GM21619 (cell line): Measurements from ENCODE around the gene COLGALT1.
"Not testable (repeated sequence)": the region's sequence is repeated elsewhere in the genome, so short reads cannot be mapped to it uniquely, and the experiment has no call there.

Experiments
- ATAC-seq: cut with Tn5 transposase; IDR thresholded peaks from one replicate; pipeline ENCODE4 v1.9.1; 2021; ENCODE audit not compliant: unreplicated experiment

The COLGALT1 gene

GRCh38 chr19:17594296-17594695 is 38.8 kb downstream of the COLGALT1 start:
- ATAC-seq = not testable (repeated sequence)

- ATAC-seq = not testable (repeated sequence)
These were observed 42.6 kb downstream of the COLGALT1 start for GRCh38 chr19:17598063-17598462.

- no peak for ATAC-seq
These were observed 43.5 kb downstream of the COLGALT1 start for GRCh38 chr19:17598953-17599352.

- no peak for ATAC-seq
These were observed 44.3 kb downstream of the COLGALT1 start for GRCh38 chr19:17599780-17600179.

GRCh38 chr19:17601683-17602082 is 46.2 kb downstream of the COLGALT1 start:
- ATAC-seq = no peak

GRCh38 chr19:17602217-17602616 is 46.8 kb downstream of the COLGALT1 start:
- ATAC-seq = no peak

GRCh38 chr19:17602872-17603510 is 47.5 kb downstream of the COLGALT1 start:
- no peak for ATAC-seq

GRCh38 chr19:17604372-17605025 is 49.0 kb downstream of the COLGALT1 start:
- no peak for ATAC-seq

- no peak for ATAC-seq
These were observed 49.7 kb downstream of the COLGALT1 start for GRCh38 chr19:17605117-17605516.

- peak; percentile 67 for ATAC-seq
These were observed 50.5 kb downstream of the COLGALT1 start for GRCh38 chr19:17605761-17606589.

GRCh38 chr19:17606590-17607185 is 51.2 kb downstream of the COLGALT1 start:
- ATAC-seq = no peak

GRCh38 chr19:17607936-17608335 is 52.5 kb downstream of the COLGALT1 start:
- ATAC-seq = no peak

GRCh38 chr19:17610384-17610783 is 54.9 kb downstream of the COLGALT1 start:
- no peak for ATAC-seq

GRCh38 chr19:17611462-17612244 is 56.2 kb downstream of the COLGALT1 start:
- ATAC-seq = no peak

- ATAC-seq = no peak
These were observed 59.0 kb downstream of the COLGALT1 start for GRCh38 chr19:17614476-17614875.

GRCh38 chr19:17615889-17616685 is 60.6 kb downstream of the COLGALT1 start:
- ATAC-seq = no peak

- ATAC-seq = no peak
These were observed 61.2 kb downstream of the COLGALT1 start for GRCh38 chr19:17616686-17616960.

GRCh38 chr19:17616961-17617806 is 61.7 kb downstream of the COLGALT1 start:
- no peak for ATAC-seq

- ATAC-seq = no peak
These were observed 62.4 kb downstream of the COLGALT1 start for GRCh38 chr19:17617807-17618192.
